Muscle layer of duodenum (tissue), 2 donors: ENCODE data around the gene ANKS3.

Experiments
- H3K27ac ChIP-seq: one replicate; pipeline ENCODE4 v1.7.0; 2013; ENCODE audit warnings: mild to moderate bottlenecking, low read length
- H3K27me3 ChIP-seq: one replicate; pipeline ENCODE4 v1.7.0; 2013; ENCODE audit warnings: low read depth, mild to moderate bottlenecking, control low read depth, low read length
- H3K36me3 ChIP-seq, 2 donors: one replicate each; pipeline ENCODE4 v1.7.0; 2013; ENCODE audit warnings: low read length in 2 of 2, control low read depth in 1 of 2, mild to moderate bottlenecking in 1 of 2; ENCODE audit not compliant: insufficient read depth in 2 of 2, control insufficient read depth in 1 of 2
- H3K4me1 ChIP-seq, 2 donors: one replicate each; pipeline ENCODE4 v1.7.0; 2013; ENCODE audit warnings: low read length in 2 of 2, mild to moderate bottlenecking in 2 of 2, control low read depth in 1 of 2, moderate library complexity in 1 of 2; ENCODE audit not compliant: insufficient read depth in 2 of 2, control insufficient read depth in 1 of 2
- H3K4me3 ChIP-seq, 2 donors: one replicate each; pipeline ENCODE4 v1.7.0; 2013; ENCODE audit warnings: low read length in 2 of 2, low read depth in 1 of 2, mild to moderate bottlenecking in 1 of 2
- H3K9me3 ChIP-seq, 2 donors: one replicate each; pipeline ENCODE4 v1.7.0; 2013; ENCODE audit warnings: low read length in 2 of 2, control low read depth in 1 of 2, mild to moderate bottlenecking in 1 of 2; ENCODE audit not compliant: control insufficient read depth in 1 of 2
- donor health status: healthy.

ANKS3 gene

GRCh38 chr16:4647644-4647980, 86.5 kb downstream of the ANKS3 start:
- Histone ChIP-seq H3K36me3 (peaks cover 6 to 28% of the 10 kb centered on the region in 2 donors), H3K9me3 (no peaks in the 10 kb centered on the region), H3K4me1 (peaks cover 0 to 3% of the 10 kb centered on the region in 2 donors), H3K4me3 (no peak overlapping the region), H3K27ac (no peak overlapping the region), H3K27me3 (no peaks in the 10 kb centered on the region)

- H3K4me3 ChIP-seq = no peak overlapping the region
- no peaks in the 10 kb centered on the region for H3K9me3 ChIP-seq
- no peaks in the 10 kb centered on the region for H3K27me3 ChIP-seq
- H3K36me3 ChIP-seq = peaks cover 6 to 22% of the 10 kb centered on the region in 2 donors
- peaks cover 0 to 3% of the 10 kb centered on the region in 2 donors for H3K4me1 ChIP-seq
- no peak overlapping the region for H3K27ac ChIP-seq
These were observed 87.1 kb downstream of the ANKS3 start for GRCh38 chr16:4646773-4647643.
